ENCODE measurements around the gene YJEFN3.

GRCh38 chr19:19492026-19492610 is 36.6 kb upstream of the YJEFN3 start:
- no peak for TF ChIP-seq CTCF (IDR thresholded peaks at IDR 0.05; ENCODE audit: low read length)
- TF ChIP-seq EZH2 (IDR thresholded peaks at IDR 0.05; ENCODE audit: borderline replicate concordance, low read length), result no peak

Data from OCI-LY1 (cell line).